ENCODE data around the gene RPL28. TPM values are rescaled to one million over a fixed set of nuclear protein-coding genes. Genes with fewer than 3 reads are reported as not detected.

Gene RPL28
- total and polyA plus RNA-seq, 10 of the 15 experiments (the other 5 are each of a cell fraction or from before 2014, with no cell fraction given) = 260 to 3,542 (median 891) TPM

GRCh38 chr19:55392820-55393761 is 7.4 kb downstream of the RPL28 start:
- H4K20me1 ChIP-seq (ENCODE audit: control insufficient read depth, insufficient read depth) = peaks cover 3% of the 10 kb centered on the region
- peaks cover 12 to 15% of the 10 kb centered on the region in 2 experiments; a peak in 3 of 4 replicates for H3K36me3 ChIP-seq (ENCODE audit: control insufficient read depth in 2 of 2, insufficient read depth in 2 of 2, low read length in 1 of 2)
- DNase-seq (ENCODE audit: low read depth, low spot score) = no peak
- no peak overlapping the region for H3K27ac ChIP-seq (ENCODE audit: control insufficient read depth, insufficient read depth)
- FAIRE-seq = no peak
- no peak for ATAC-seq
- TF ChIP-seq CTCF (IDR thresholded peaks at IDR 0.05 in 2 of 3, conservative IDR thresholded peaks at IDR 0.05 in 1 of 3; ENCODE audit: control insufficient read depth in 2 of 3, extremely low read depth in 1 of 3, insufficient read depth in 1 of 3, low read depth in 3 of 3, low read length in 3 of 3) (no peak), ZZZ3 (IDR thresholded peaks at IDR 0.05; ENCODE audit: control insufficient read depth, insufficient read length, low read depth) (no peak), PAX5 (IDR thresholded peaks at IDR 0.05; ENCODE audit: borderline replicate concordance, low read depth, low read length) (no peak), NR2C2 (IDR thresholded peaks at IDR 0.05; ENCODE audit: borderline replicate concordance, control insufficient read depth, insufficient read length, low read depth) (no peak), GATAD2B (conservative IDR thresholded peaks at IDR 0.05; ENCODE audit: low read depth) (no peak), PKNOX1 (IDR thresholded peaks at IDR 0.05) (no peak), BACH1 (IDR thresholded peaks at IDR 0.05; ENCODE audit: borderline replicate concordance) (no peak), TCF12 (IDR thresholded peaks at IDR 0.05; ENCODE audit: low read depth, low read length) (no peak)
- H3K4me3 ChIP-seq = no peak overlapping the region
- CTCF ChIA-PET = interaction anchor here (0.6 kb wide), 1 partner anchor 92 kb away, joined by 3 read pairs; no protein-coding TSS in a partner anchor
- intact Hi-C loops (cut with micrococcal nuclease; ENCODE audit: unreplicated experiment) = no loop called here
- H3K79me2 ChIP-seq (ENCODE audit: control insufficient read depth, insufficient read depth, low read length) = peaks cover 9% of the 10 kb centered on the region
- POLR2A ChIA-PET = interaction anchor here (0.5 kb wide), 2 partner anchors 431 to 746 kb away, joined by 3 to 7 read pairs; no protein-coding TSS in a partner anchor
- SMC1A ChIA-PET (ENCODE audit: uncharacterized antibody, unreplicated experiment) = no interaction called here
- 83% methylated on average over 16 of the region's 18 CpGs for WGBS (ENCODE audit: insufficient coverage, insufficient replicate concordance, low lambda C conversion rate, missing lambda C conversion rate)
- RAD21 ChIA-PET (ENCODE audit: unreplicated experiment) = no interaction called here
- no peak overlapping the region for H2AFZ ChIP-seq (ENCODE audit: control insufficient read depth, low read depth, low read length)
- H3K9me3 ChIP-seq (replicated peaks; ENCODE audit: control insufficient read depth, insufficient read depth, low read length) = no peaks in the 10 kb centered on the region
- in situ Hi-C loops (cut with MboI) = no loop called here
- no TSS peak for BruUV-seq (replicated peaks)
- peaks cover 10% of the 10 kb centered on the region for H3K4me1 ChIP-seq (ENCODE audit: control insufficient read depth, insufficient read depth, low read length)
- no peak overlapping the region for H3K4me2 ChIP-seq (ENCODE audit: control insufficient read depth, insufficient read depth)
- H3K9ac ChIP-seq (ENCODE audit: control insufficient read depth, insufficient read depth, low read length) = no peak overlapping the region
- H3K27me3 ChIP-seq (replicated peaks in 1 of 2; ENCODE audit: control insufficient read depth in 2 of 2, insufficient read depth in 2 of 2, low read length in 1 of 2) = no peaks in the 10 kb centered on the region
